ENCODE results near the gene OAS3.
"Not testable (repeated sequence)": the region's sequence is repeated elsewhere in the genome, so short reads cannot be mapped to it uniquely, and the experiment has no call there.

OAS3 gene

DNA sequence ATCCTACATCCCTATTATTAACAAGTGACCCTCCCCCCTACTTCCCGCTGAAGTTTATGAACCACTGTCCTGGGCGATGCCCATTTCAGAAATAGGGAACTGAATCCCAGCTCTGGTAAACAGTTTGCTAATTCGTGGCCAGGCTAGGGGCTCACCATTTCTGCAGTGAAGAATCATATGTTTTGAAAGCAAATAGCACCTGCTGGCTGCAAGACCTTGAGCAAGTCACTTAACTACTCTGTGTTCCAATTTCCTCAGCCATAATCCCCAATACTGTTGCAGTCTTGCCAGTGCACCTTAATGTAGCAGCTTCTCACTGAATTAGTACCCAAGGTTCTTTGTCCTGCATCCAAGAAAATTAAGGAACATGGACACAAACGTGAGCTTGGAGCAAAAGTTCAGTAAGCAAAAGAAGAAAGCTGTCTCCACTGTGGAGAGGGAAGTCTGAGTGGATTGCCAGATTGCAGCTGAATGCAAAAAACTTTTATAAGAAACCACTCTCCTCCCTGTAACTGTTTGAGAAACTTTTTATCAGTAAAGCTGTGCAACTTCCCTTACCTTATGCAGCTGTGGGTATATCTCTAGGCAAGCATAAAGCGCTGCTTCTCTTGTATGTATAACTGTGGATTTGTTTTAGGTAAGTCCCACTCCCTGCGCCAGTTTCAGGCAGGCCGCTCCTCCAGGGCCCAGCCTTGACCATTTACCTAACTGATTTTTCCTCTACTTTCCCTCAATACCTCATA is 30.7 kb upstream of the OAS3 start:
- Mint-ChIP-seq H3K4me3 (peak overlapping the region; percentile 83), H3K27ac (peak overlapping the region; percentile 90), H3K9me3 (peaks cover 17% of the 10 kb centered on the region), H3K27me3 (no peaks in the 10 kb centered on the region), H3K36me3 (ENCODE audit: low read depth) (peaks cover 45% of the 10 kb centered on the region), H3K4me1 (ENCODE audit: low read depth) (peaks cover 71% of the 10 kb centered on the region)
- intact Hi-C loops (cut with micrococcal nuclease), result loop anchor here (1.0 to 5.0 kb wide), 3 partner anchors 31 to 235 kb away; partner anchors contain the start of genes OAS2 and OAS3

DNA sequence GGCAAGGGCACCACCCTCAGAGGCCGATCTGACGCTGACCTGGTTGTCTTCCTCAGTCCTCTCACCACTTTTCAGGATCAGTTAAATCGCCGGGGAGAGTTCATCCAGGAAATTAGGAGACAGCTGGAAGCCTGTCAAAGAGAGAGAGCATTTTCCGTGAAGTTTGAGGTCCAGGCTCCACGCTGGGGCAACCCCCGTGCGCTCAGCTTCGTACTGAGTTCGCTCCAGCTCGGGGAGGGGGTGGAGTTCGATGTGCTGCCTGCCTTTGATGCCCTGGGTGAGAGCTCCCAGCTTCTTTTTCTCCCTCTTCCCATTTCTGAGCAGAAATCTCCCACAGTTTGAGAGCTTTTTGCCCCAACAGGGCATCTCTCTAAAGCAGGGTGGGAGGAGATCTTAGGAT is 29.7 kb upstream of the OAS3 start:
- Mint-ChIP-seq H3K4me1 (ENCODE audit: low read depth) (peaks cover 71% of the 10 kb centered on the region), H3K27me3 (no peaks in the 10 kb centered on the region), H3K27ac (peak overlapping the region; percentile 90), H3K36me3 (ENCODE audit: low read depth) (peaks cover 55% of the 10 kb centered on the region), H3K4me3 (peak overlapping the region; percentile 83), H3K9me3 (peaks cover 26% of the 10 kb centered on the region)
- intact Hi-C loops (cut with micrococcal nuclease), result loop anchor here (5.0 kb wide), 1 partner anchor 234 kb away; no protein-coding TSS in a partner anchor

DNA sequence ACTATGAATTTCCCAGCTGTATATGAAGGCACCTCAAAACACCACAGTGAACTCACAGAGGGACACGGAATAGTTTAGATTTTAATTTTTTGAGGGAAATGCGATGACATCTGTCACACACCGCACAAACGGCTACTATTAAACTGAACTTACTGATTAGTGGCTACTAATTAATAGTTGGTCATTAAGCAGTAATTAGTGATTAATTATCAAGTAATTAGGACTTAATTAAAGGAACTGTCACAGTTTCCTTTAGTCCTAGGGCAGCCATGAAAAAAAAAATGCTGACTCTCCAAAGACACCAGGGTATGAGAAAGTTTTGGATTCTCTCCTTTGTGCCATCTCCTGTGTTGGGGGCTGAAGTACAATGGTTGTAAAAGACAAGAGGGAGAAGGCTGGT is 28.6 kb upstream of the OAS3 start:
- H3K27ac Mint-ChIP-seq, result peak overlapping the region; percentile 18
- peaks cover 66% of the 10 kb centered on the region for H3K36me3 Mint-ChIP-seq (ENCODE audit: low read depth)
- intact Hi-C loops (cut with micrococcal nuclease), result loop anchor here (5.0 kb wide), 1 partner anchor 233 kb away; no protein-coding TSS in a partner anchor
- peaks cover 69% of the 10 kb centered on the region for H3K4me1 Mint-ChIP-seq (ENCODE audit: low read depth)
- peaks cover 29% of the 10 kb centered on the region for H3K9me3 Mint-ChIP-seq
- H3K27me3 Mint-ChIP-seq, result no peaks in the 10 kb centered on the region
- H3K4me3 Mint-ChIP-seq, result peak overlapping the region; percentile 30

DNA sequence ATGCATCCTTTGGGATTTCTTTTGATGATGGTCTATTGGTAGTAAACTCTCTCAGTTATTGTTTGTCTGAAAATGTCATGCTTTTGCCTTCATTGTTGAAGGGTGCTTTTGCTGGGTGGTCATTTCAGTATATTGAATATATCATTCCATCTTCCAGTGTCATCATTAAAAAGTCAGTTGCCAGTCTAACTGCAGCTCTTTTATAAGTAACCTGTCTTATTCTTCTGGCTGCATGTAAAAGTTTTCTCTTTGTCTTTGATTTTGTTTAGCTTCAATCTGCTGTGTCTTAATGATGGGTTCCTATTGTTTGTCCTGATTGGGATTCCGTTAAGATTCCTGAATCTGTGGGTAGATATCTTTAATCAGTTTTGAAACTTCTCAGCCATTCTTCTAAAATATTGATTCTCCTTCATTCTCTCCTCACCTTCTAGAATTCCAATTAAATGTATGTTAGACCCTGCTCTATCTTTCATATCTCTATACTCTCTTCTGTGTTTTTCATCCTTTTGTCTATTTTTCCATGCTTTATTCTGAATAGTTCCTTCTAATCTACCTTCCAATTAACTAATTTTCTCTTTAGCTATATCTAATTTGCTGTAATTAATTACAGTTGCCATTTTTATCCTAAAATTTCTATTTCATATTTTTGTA is 25.1 kb upstream of the OAS3 start:
- Mint-ChIP-seq H3K9me3 (peaks cover 29% of the 10 kb centered on the region), H3K4me1 (ENCODE audit: low read depth) (peaks cover 50% of the 10 kb centered on the region), H3K4me3 (no peak overlapping the region), H3K27ac (no peak overlapping the region), H3K27me3 (no peaks in the 10 kb centered on the region), H3K36me3 (ENCODE audit: low read depth) (peaks cover 100% of the 10 kb centered on the region)
- intact Hi-C loops (cut with micrococcal nuclease), result no loop called here

DNA sequence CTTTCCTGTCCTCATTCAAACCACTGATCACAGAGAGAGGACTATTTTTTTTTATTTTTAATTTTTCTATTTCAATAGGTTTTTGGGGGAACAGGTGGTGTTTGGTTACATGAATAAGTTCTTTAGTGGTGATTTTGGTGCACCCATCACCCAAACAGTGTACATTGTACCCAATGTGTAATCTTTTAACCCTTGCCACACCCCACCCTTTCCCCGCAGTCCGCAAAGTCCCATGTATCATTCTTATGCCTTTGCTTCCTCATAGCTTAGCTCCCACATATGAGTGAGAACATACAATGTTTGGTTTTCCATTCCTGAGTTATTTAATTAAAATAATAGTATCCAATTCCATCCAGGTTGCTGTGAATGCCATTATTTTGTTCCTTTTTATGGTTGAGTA is 24.4 kb upstream of the OAS3 start:
- H3K27ac Mint-ChIP-seq; intact Hi-C loops (cut with micrococcal nuclease); H3K27me3 Mint-ChIP-seq: not testable (repeated sequence)

DNA sequence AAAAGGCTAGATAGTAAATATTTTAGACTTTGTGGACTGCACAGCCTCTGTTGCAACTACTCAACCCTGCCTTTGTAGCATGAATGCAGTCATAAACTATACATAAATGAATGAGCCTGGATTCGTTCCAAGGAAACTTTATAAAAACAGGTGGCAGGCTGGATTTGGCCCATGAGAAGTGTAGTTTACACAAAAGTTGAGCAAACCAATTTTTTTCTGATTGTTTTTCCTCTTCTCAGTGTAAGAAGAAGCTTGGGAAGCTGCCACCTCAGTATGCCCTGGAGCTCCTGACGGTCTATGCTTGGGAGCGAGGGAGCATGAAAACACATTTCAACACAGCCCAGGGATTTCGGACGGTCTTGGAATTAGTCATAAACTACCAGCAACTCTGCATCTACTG is 22.0 kb upstream of the OAS3 start:
- intact Hi-C loops (cut with micrococcal nuclease), result no loop called here
- Mint-ChIP-seq H3K36me3 (ENCODE audit: low read depth) (peaks cover 99% of the 10 kb centered on the region), H3K27ac (no peak overlapping the region), H3K4me1 (ENCODE audit: low read depth) (peaks cover 20% of the 10 kb centered on the region), H3K9me3 (peaks cover 23% of the 10 kb centered on the region), H3K27me3 (no peaks in the 10 kb centered on the region), H3K4me3 (no peak overlapping the region)

More for the DNA sequence above, 24.4 kb upstream of the OAS3 start:
- Mint-ChIP-seq H3K36me3 (ENCODE audit: low read depth) (peaks cover 100% of the 10 kb centered on the region), H3K4me1 (ENCODE audit: low read depth) (peaks cover 42% of the 10 kb centered on the region), H3K9me3 (peaks cover 29% of the 10 kb centered on the region)
- H3K4me3 Mint-ChIP-seq, result not testable (repeated sequence)

DNA sequence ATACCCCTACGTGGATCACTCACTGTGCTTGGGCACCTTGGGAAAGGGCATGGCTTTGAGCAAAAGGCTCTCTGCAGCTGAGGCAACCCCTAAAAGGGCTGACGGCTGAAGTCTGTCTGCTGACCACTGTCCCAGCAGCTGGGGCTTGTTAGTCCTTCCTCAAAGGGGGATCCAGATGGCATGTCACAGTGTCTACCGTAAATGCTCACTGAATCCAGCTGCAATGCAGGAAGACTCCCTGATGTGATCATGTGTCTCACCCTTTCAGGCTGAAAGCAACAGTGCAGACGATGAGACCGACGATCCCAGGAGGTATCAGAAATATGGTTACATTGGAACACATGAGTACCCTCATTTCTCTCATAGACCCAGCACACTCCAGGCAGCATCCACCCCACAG is 19.2 kb upstream of the OAS3 start:
- Mint-ChIP-seq H3K27ac (no peak overlapping the region), H3K4me1 (ENCODE audit: low read depth) (peaks cover 17% of the 10 kb centered on the region), H3K4me3 (no peak overlapping the region), H3K36me3 (ENCODE audit: low read depth) (peaks cover 95% of the 10 kb centered on the region), H3K27me3 (no peaks in the 10 kb centered on the region), H3K9me3 (no peaks in the 10 kb centered on the region)
- intact Hi-C loops (cut with micrococcal nuclease), result no loop called here

DNA sequence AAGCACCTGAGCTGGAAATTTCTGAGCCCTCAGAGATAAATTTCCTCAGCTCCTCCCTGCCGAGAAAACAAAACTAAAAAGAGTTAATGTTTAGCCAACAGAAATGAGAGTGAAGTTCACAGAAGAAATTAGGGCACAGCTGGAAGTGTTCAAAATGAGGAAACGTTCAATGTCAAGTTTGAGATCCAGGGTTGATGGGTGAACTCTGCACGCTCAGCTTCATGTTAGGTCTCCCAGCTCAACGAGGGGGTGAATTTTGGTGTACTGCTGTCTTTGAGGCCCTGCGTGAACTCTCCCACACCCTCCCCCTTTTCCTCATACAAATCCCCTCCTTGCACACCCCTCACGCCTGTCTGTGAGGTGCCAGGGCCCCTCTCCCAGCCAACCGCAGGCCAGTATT is 13.3 kb upstream of the OAS3 start:
- intact Hi-C loops (cut with micrococcal nuclease), result no loop called here
- peaks cover 37% of the 10 kb centered on the region for H3K36me3 Mint-ChIP-seq (ENCODE audit: low read depth)
- no peaks in the 10 kb centered on the region for H3K9me3 Mint-ChIP-seq
- peaks cover 18% of the 10 kb centered on the region for H3K4me1 Mint-ChIP-seq (ENCODE audit: low read depth)
- H3K4me3 Mint-ChIP-seq, result no peak overlapping the region
- H3K27ac Mint-ChIP-seq, result peak overlapping the region; percentile 47
- no peaks in the 10 kb centered on the region for H3K27me3 Mint-ChIP-seq

DNA sequence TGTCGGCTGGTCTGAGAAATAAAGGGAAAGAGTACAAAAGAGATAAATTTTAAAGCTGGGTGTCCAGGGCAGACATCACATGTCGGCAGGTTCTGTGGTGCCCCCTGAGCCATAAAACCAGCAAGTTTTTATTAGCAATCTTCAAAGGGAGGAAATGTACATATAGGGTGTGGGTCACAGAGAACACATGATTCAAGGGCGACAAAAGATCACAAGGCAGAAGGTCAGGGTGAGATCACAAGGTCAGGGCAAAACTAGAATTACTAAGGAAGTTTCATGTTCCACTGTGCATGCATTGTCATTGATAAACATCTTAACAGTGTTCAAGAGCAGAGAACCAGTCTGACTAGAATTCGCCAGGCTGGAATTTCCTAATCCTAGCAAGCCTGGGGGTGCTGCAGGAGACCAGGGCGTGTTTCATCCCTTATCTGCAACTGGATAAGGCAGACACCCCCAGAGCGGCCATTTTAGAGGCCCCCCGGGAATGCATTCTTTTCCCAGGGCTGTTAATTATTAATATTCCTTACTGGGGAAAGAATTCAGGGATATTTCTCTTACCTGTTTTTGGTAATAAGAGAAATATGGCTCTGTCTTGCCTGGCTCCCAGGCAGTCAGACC is 11.7 kb upstream of the OAS3 start:
- peaks cover 31% of the 10 kb centered on the region for H3K36me3 Mint-ChIP-seq (ENCODE audit: low read depth)

DNA sequence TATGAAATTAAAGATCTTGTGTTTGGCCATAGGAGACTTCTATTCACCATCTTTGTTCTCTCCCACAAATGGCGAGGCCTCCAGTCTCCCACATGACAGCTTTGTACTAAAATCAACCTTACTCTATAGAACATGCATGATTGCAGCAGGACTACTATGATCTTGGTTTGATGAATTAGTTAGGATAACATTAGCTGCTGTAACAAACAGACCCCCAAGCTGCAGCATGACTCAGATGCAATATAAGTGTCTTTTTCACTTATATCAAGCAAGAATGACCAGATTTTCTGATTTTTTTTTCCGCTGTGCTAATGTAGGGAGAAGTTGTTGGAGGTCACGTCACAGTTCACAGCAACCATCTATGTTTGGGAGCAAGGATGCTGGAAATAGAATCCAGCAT is 10.8 kb upstream of the OAS3 start:
- peaks cover 25% of the 10 kb centered on the region for H3K36me3 Mint-ChIP-seq (ENCODE audit: low read depth)
- intact Hi-C loops (cut with micrococcal nuclease), result no loop called here

More for the DNA sequence above, 11.7 kb upstream of the OAS3 start:
- H3K4me3 Mint-ChIP-seq; intact Hi-C loops (cut with micrococcal nuclease); H3K27ac Mint-ChIP-seq; H3K9me3 Mint-ChIP-seq; H3K27me3 Mint-ChIP-seq: not testable (repeated sequence)
- peaks cover 18% of the 10 kb centered on the region for H3K4me1 Mint-ChIP-seq (ENCODE audit: low read depth)

DNA sequence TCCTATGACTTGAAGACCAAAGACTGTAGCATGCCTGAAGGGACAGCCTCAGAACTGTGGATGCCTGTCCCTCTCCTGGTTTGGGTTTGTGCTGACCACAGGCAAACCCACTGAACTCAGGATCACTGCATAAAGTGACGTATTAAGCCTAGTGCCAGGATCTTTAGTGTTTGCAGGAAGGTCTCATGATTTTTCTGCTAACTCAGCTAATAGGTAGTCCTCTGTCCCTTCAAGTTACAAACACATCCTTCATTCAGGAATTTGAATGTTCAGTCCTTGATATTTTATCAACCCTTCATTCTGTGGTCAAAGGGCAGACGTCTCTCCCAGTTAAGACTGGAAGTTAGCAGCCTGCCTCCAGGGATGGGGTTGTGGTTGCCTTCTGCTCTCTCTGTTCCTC is 10.3 kb upstream of the OAS3 start:
- no peak overlapping the region for H3K27ac Mint-ChIP-seq
- no peak overlapping the region for H3K4me3 Mint-ChIP-seq
- no peaks in the 10 kb centered on the region for H3K9me3 Mint-ChIP-seq
- H3K36me3 Mint-ChIP-seq (ENCODE audit: low read depth), result peaks cover 22% of the 10 kb centered on the region
- H3K27me3 Mint-ChIP-seq, result peaks cover 2% of the 10 kb centered on the region
- intact Hi-C loops (cut with micrococcal nuclease), result no loop called here
- peaks cover 24% of the 10 kb centered on the region for H3K4me1 Mint-ChIP-seq (ENCODE audit: low read depth)

More for the DNA sequence above, 10.8 kb upstream of the OAS3 start:
- Mint-ChIP-seq H3K27ac (no peak overlapping the region), H3K9me3 (no peaks in the 10 kb centered on the region), H3K4me3 (no peak overlapping the region), H3K27me3 (no peaks in the 10 kb centered on the region), H3K4me1 (ENCODE audit: low read depth) (peaks cover 19% of the 10 kb centered on the region)

DNA sequence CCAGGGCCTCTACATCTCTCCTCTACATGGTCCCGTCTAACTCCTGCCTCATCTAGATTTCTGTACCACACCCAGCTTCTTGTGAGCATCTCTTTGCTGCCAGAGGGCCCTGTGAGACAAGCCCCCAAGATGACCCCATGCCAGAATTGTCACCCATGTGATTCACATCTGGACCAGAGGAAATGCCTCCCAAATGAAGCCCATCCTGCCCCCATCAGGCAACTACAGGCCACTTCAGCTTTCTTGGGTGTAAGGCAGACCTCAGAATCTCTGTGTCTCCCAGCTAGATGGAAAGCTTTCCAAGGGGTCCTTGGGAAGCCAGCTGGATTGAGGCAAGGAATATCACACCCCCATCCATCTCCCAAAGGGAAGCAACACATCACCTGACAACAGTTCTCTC is 9.3 kb upstream of the OAS3 start:
- Mint-ChIP-seq H3K27ac (no peak overlapping the region), H3K36me3 (ENCODE audit: low read depth) (peaks cover 11% of the 10 kb centered on the region), H3K4me1 (ENCODE audit: low read depth) (peaks cover 27% of the 10 kb centered on the region), H3K27me3 (peaks cover 2% of the 10 kb centered on the region), H3K4me3 (no peak overlapping the region), H3K9me3 (no peaks in the 10 kb centered on the region)
- intact Hi-C loops (cut with micrococcal nuclease), result no loop called here

DNA sequence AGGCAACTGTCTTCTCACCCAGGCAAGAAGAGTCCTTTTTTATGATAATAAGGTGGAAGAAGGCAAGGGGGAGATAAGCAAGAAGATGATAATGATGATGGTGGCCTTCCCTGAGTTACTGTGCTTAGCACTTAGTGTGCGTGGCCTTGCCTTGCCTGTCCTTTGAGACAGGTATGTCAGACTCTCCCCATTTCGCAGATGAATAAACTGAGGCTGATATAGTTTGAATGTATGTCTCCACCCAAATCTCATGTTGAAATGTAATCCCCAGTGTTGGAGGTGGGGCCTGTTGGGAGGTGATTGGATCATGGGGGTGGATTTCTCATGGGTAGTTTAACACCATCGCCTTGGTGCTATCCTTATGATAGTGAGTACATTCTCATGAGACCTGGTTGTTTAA is 8.6 kb upstream of the OAS3 start:
- intact Hi-C loops (cut with micrococcal nuclease), result no loop called here
- Mint-ChIP-seq H3K4me3 (no peak overlapping the region), H3K27ac (no peak overlapping the region), H3K4me1 (ENCODE audit: low read depth) (peaks cover 23% of the 10 kb centered on the region), H3K36me3 (ENCODE audit: low read depth) (peaks cover 9% of the 10 kb centered on the region), H3K27me3 (peaks cover 2% of the 10 kb centered on the region), H3K9me3 (no peaks in the 10 kb centered on the region)

DNA sequence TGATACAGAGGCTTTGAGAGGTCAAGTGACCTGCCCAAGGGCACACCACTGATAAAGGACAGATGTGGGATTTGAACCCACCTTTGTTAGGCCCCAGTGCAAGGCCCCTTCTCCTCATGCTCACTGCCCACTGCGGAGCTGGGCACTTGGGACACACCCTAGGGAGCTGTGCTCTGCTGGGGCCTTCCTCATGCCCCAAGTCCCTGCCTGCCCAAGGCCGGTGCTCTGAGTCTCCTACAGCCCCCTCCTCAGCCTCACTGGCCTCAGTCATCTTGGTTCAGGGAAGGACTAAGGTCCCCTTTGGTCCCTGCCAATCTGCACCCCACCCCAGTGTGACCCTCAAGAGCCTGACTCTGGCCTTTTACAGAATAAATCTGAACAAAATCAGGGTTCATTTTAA is 7.9 kb upstream of the OAS3 start:
- Mint-ChIP-seq H3K36me3 (ENCODE audit: low read depth) (peaks cover 9% of the 10 kb centered on the region), H3K27me3 (peaks cover 2% of the 10 kb centered on the region), H3K4me3 (no peak overlapping the region), H3K4me1 (ENCODE audit: low read depth) (peaks cover 17% of the 10 kb centered on the region), H3K9me3 (no peaks in the 10 kb centered on the region), H3K27ac (no peak overlapping the region)
- intact Hi-C loops (cut with micrococcal nuclease), result no loop called here
